Stimulated activated CD8-positive, alpha-beta memory T cell treated with anti-CD3 and anti-CD28 coated beads, Interleukin-15, amount 100 ng/mL, for 48 hours (primary cell): Measurements from ENCODE around the gene STAB1.

Experiments used
- DNase-seq, 2 donors: peaks; one replicate each; pipeline ENCODE4 v3.0.0-alpha.2; 2020; ENCODE audit warnings: low read depth in 2 of 2

Gene STAB1

GRCh38 chr3:52570076-52570475 is 74.9 kb downstream of the STAB1 start:
- DNase-seq, result no peak

DNA sequence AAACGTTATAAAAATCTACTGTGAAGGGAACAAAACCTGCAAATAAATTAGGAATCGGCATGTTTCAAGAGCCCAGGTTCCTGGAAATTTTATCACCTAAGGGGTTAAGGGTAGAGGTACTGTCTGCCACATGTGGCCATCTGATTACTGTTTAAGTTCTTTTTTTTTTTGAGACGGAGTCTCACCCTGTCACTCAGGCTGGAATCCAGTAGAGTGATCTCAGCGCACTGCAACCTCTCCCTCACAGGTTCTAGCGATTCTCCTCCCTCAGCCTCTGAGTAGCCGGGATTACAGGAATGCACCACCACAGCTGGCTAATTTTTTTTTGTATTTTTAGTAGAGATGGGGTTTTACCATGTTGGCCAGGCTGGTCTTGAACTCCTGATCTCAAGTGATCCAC is 77.1 kb downstream of the STAB1 start:
- DNase-seq, result no peak
